Hepatocyte (in vitro differentiated cells): ENCODE data around the gene ARHGAP45. TPM values are rescaled to one million over a fixed set of nuclear protein-coding genes. Genes with fewer than 3 reads are reported as not detected.

Experiments used
- DNase-seq: peaks from one replicate; pipeline ENCODE4 v3.0.0-alpha.2; 2016; ENCODE audit warnings: low spot score
- H2AFZ ChIP-seq: fragments of 200-600 bp; sonication (generic); 2 replicates; pipeline ENCODE4 v1.6.0; 2016; ENCODE audit warnings: antibody characterized with exemption, mild to moderate bottlenecking
- H3K27ac ChIP-seq: fragments of 200-600 bp; sonication (generic); 2 replicates; pipeline ENCODE4 v1.5.1; 2016; ENCODE audit warnings: mild to moderate bottlenecking
- H3K27me3 ChIP-seq: fragments of 200-600 bp; sonication (generic); 2 replicates; pipeline ENCODE4 v1.6.1; 2016
- H3K36me3 ChIP-seq: fragments of 200-600 bp; sonication (generic); replicated peaks from 2 replicates; pipeline ENCODE4 v1.5.1; 2016; ENCODE audit warnings: low read depth; ENCODE audit not compliant: insufficient read depth
- H3K4me1 ChIP-seq: fragments of 200-600 bp; sonication (generic); 2 replicates; pipeline ENCODE4 v1.5.1; 2016; ENCODE audit warnings: mild to moderate bottlenecking, moderate library complexity; ENCODE audit not compliant: insufficient read depth
- H3K4me2 ChIP-seq: fragments of 200-600 bp; sonication (generic); 2 replicates; pipeline ENCODE4 v1.6.0; 2016
- H3K4me3 ChIP-seq: fragments of 200-600 bp; sonication (generic); 2 replicates; pipeline ENCODE4 v1.5.1; 2016; ENCODE audit warnings: mild to moderate bottlenecking
- H3K79me2 ChIP-seq: fragments of 200-600 bp; sonication (generic); 2 replicates; pipeline ENCODE4 v1.6.0; 2017; ENCODE audit warnings: mild to moderate bottlenecking
- H3K9me2 ChIP-seq: fragments of 200-600 bp; sonication (generic); replicated peaks from 2 replicates; pipeline ENCODE4 v1.6.0; 2017; ENCODE audit warnings: mild to moderate bottlenecking; ENCODE audit not compliant: insufficient read depth
- H3K9me3 ChIP-seq: fragments of 200-600 bp; sonication (generic); 2 replicates; pipeline ENCODE4 v1.5.1; 2016; ENCODE audit warnings: low read depth, mild to moderate bottlenecking
- H4K20me1 ChIP-seq: fragments of 200-600 bp; sonication (generic); 2 replicates; pipeline ENCODE4 v1.6.0; 2016; ENCODE audit warnings: mild to moderate bottlenecking; ENCODE audit not compliant: insufficient read depth, poor library complexity, severe bottlenecking
- EZH2 ChIP-seq: fragments of 200-600 bp; sonication (generic); IDR thresholded peaks from 2 replicates; pipeline ENCODE4 v1.6.1; 2016; ENCODE audit warnings: antibody characterized with exemption, mild to moderate bottlenecking, borderline replicate concordance
- EZH2phosphoT487 ChIP-seq: fragments of 200-600 bp; sonication (generic); IDR thresholded peaks from one replicate; pipeline ENCODE4 v1.6.1; 2018; ENCODE audit warnings: antibody characterized with exemption, mild to moderate bottlenecking, low read depth, moderate library complexity; ENCODE audit not compliant: unreplicated experiment, severe bottlenecking
- WGBS: methylation state at CpG from one replicate; pipeline ENCODE4 v1.1.6; 2016; ENCODE audit warnings: low lambda C conversion rate; ENCODE audit errors: missing lambda C conversion rate; 5-methylcytosine and 5-hydroxymethylcytosine counted together
- polyA plus RNA-seq: library from polyadenylated mRNA; unstranded; fragments of >200 nt; fragmentation: Nextera tagmentation; extraction: Ambion mirVana; gene quantifications from 2 replicates; pipeline ENCODE4 v1.2.1, GENCODE V29; 2016
- total RNA-seq: library from RNA; depleted of rRNA; stranded (reverse); fragments of >200 nt; gene quantifications from 2 replicates; pipeline ENCODE4 v1.2.3, GENCODE V29; 2014
- TF ChIP-seq, protein P1 (sequence below): fragments of 200-600 bp; sonication (generic); IDR thresholded peaks from 2 replicates; pipeline ENCODE4 v1.5.1; 2016; ENCODE audit warnings: antibody characterized with exemption, mild to moderate bottlenecking; ENCODE audit not compliant: poor library complexity

ARHGAP45 gene
- total and polyA plus RNA-seq, 2 experiments from 2014 or later: 12.9 to 18.3 TPM

DNA sequence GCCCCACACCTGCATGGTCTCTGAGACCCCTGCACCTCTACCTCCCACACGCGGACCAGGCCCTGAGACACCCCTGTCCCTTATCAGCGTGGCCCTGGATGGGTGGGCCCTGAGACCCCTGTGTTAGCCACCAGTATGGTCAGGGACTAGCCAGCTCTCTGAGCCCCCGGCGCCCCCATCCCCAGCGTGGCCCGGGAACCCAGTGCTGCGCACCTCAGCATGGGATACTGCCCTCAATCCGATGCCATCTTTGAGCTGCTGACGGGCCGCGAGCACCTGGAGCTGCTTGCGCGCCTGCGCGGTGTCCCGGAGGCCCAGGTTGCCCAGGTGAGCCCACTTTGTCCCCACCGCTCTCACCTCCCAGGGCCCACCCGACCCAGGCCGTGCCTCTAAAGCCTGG lies 5.0 kb upstream of the ARHGAP45 start:
- H3K4me1 ChIP-seq: peaks cover 23% of the 10 kb centered on the region
- no peaks in the 10 kb centered on the region for H4K20me1 ChIP-seq
- H3K27ac ChIP-seq: no peak overlapping the region
- no peak overlapping the region for H3K4me3 ChIP-seq
- no peak for DNase-seq
- H2AFZ ChIP-seq: no peak overlapping the region
- H3K79me2 ChIP-seq: no peaks in the 10 kb centered on the region
- TF ChIP-seq EZH2phosphoT487 (no peak), EZH2 (no peak)
- TF ChIP-seq, protein P1, sequence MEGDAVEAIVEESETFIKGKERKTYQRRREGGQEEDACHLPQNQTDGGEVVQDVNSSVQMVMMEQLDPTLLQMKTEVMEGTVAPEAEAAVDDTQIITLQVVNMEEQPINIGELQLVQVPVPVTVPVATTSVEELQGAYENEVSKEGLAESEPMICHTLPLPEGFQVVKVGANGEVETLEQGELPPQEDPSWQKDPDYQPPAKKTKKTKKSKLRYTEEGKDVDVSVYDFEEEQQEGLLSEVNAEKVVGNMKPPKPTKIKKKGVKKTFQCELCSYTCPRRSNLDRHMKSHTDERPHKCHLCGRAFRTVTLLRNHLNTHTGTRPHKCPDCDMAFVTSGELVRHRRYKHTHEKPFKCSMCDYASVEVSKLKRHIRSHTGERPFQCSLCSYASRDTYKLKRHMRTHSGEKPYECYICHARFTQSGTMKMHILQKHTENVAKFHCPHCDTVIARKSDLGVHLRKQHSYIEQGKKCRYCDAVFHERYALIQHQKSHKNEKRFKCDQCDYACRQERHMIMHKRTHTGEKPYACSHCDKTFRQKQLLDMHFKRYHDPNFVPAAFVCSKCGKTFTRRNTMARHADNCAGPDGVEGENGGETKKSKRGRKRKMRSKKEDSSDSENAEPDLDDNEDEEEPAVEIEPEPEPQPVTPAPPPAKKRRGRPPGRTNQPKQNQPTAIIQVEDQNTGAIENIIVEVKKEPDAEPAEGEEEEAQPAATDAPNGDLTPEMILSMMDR: no peak
- H3K9me3 ChIP-seq: peaks cover 4% of the 10 kb centered on the region
- peaks cover 3% of the 10 kb centered on the region for H3K27me3 ChIP-seq
- H3K36me3 ChIP-seq: no peaks in the 10 kb centered on the region
- no peak overlapping the region for H3K4me2 ChIP-seq
- over 99% methylated on average over 20 of the region's 20 CpGs for WGBS
- no peaks in the 10 kb centered on the region for H3K9me2 ChIP-seq

DNA sequence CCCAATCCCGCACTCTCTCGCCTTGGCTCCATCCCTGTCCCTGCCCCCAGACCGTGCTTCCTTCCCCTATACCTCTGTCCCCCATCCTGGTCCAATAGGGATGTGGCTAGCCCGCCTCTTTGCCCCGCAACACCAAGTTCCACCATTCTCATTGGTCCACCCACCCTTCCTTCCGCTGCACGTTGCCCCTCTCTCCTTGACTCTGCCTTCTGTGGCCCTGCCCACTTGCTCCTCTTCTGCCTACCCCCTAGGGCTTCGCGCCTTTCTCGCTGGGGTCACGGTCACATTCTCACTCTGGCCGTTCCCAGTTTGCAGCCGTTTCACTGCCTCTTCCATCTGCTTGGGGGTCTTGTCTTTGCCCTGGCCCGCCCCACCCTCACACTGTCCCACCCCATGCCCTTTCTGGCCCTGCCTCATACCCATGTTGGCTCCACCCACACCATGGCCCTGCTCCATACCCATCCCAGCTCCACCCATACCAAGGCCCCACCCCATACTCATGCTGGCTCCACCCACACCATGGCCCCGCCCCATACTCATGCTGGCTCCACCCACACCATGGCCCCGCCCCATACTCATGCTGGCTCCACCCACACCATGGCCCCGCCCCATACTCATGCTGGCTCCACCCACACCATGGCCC lies 4.5 kb upstream of the ARHGAP45 start:
- Histone ChIP-seq H2AFZ (no peak overlapping the region), H3K27ac (no peak overlapping the region), H4K20me1 (no peaks in the 10 kb centered on the region), H3K79me2 (no peaks in the 10 kb centered on the region), H3K36me3 (no peaks in the 10 kb centered on the region), H3K4me2 (no peak overlapping the region), H3K9me3 (peaks cover 3% of the 10 kb centered on the region), H3K27me3 (peaks cover 8% of the 10 kb centered on the region), H3K9me2 (no peaks in the 10 kb centered on the region), H3K4me3 (no peak overlapping the region), H3K4me1 (peaks cover 28% of the 10 kb centered on the region)
- no peak for DNase-seq
- 90% methylated on average over 15 of the region's 17 CpGs for WGBS
- TF ChIP-seq EZH2 (no peak), EZH2phosphoT487 (no peak)
- TF ChIP-seq, protein P1: no peak

DNA sequence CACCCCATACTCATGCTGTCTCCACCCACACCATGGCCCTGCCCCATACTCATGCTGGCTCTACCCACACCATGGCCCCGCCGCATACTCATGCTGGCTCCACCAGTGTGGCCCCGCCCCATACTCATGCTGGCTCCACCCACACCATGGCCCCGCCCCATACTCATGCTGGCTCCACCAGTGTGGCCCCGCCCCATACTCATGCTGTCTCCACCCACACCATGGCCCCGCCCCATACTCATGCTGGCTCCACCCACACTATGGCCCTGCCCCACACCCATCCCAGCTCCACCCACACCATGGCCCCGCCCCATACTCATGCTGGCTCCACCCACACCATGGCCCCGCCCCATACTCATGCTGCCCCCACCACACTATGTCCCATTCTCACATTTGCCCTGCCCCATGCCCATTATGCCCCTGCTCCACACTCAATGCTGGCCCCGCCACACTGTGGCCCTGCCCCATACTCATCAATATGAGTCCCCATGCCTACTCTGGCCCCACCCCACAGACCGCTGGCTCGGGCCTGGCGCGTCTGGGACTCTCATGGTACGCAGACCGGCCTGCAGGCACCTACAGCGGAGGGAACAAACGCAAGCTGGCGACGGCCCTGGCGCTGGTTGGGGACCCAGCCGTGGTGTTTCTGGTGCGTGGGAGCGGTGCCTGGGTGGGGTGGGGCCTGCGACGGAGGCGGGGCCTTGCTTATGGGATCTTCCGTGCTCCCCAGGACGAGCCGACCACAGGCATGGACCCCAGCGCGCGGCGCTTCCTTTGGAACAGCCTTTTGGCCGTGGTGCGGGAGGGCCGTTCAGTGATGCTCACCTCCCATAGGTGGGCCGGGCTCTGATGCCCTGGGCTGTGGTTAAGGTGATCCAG lies 3.7 kb upstream of the ARHGAP45 start:
- peaks cover 13% of the 10 kb centered on the region for H3K27me3 ChIP-seq
- H3K27ac ChIP-seq: no peak overlapping the region
- TF ChIP-seq, protein P1: no peak
- no peak for TF ChIP-seq EZH2
- no peak for TF ChIP-seq EZH2phosphoT487
- no peak for DNase-seq
- no peaks in the 10 kb centered on the region for H4K20me1 ChIP-seq
- no peak overlapping the region for H2AFZ ChIP-seq
- H3K9me2 ChIP-seq: no peaks in the 10 kb centered on the region
- no peaks in the 10 kb centered on the region for H3K9me3 ChIP-seq
- no peaks in the 10 kb centered on the region for H3K79me2 ChIP-seq
- no peak overlapping the region for H3K4me2 ChIP-seq
- no peaks in the 10 kb centered on the region for H3K36me3 ChIP-seq
- peaks cover 28% of the 10 kb centered on the region for H3K4me1 ChIP-seq
- no peak overlapping the region for H3K4me3 ChIP-seq
- WGBS: 99% methylated on average over 19 of the region's 37 CpGs
